OCI-LY7 (cell line): ENCODE results near the gene YJEFN3. TPM values are rescaled to one million over a fixed set of nuclear protein-coding genes. Genes with fewer than 3 reads are reported as not detected.

Experiments
- BruUV-seq: library from RNA; stranded (reverse); fragments of 400-500 nt; replicated peaks from 2 replicates; lab custom pipeline; 2021; lab: Mats Ljungman, UMichigan
- CTCF ChIA-PET: fragments of 300-600 bp; sonication (Branson Sonifier 250); formaldehyde crosslinking; loops from one replicate; lab custom pipeline; 2022; ENCODE audit warnings: antibody characterized with exemption; ENCODE audit not compliant: unreplicated experiment; lab: Charles Lee
- POLR2A ChIA-PET: fragments of 300-600 bp; sonication (Branson Sonifier 250); formaldehyde crosslinking; loops from one replicate; lab custom pipeline; 2022; ENCODE audit warnings: antibody characterized with exemption; lab: Charles Lee
- DNase-seq: peaks from one replicate; pipeline ENCODE4 v3.0.0-alpha.2; 2015; ENCODE audit warnings: low spot score
- H2AFZ ChIP-seq: fragments of 200-600 bp; sonication (generic), shearing (Covaris generic); 2 replicates; pipeline ENCODE4 v1.6.1; 2014; ENCODE audit warnings: mild to moderate bottlenecking, antibody characterized with exemption, low read length, moderate library complexity
- H3K27ac ChIP-seq: fragments of 200-600 bp; sonication (generic); 2 replicates; pipeline ENCODE4 v1.5.1; 2014; ENCODE audit warnings: mixed run types, low read depth, mild to moderate bottlenecking, moderate library complexity, low read length, inconsistent platforms; ENCODE audit not compliant: poor library complexity, severe bottlenecking
- H3K36me3 ChIP-seq: fragments of 200-600 bp; sonication (generic); 2 replicates; pipeline ENCODE4 v1.6.1; 2014; ENCODE audit warnings: mild to moderate bottlenecking, antibody characterized with exemption, low read length, moderate library complexity, mixed read lengths; ENCODE audit not compliant: insufficient read depth
- H3K4me1 ChIP-seq: fragments of 200-600 bp; sonication (generic); 2 replicates; pipeline ENCODE4 v1.5.1; 2014; ENCODE audit warnings: mild to moderate bottlenecking, low read length; ENCODE audit not compliant: insufficient read depth, poor library complexity, severe bottlenecking
- H3K4me2 ChIP-seq: fragments of 200-600 bp; sonication (generic); 2 replicates; pipeline ENCODE4 v1.6.1; 2014; ENCODE audit warnings: mild to moderate bottlenecking, low read length
- H3K4me3 ChIP-seq: fragments of 200-600 bp; sonication (generic); 2 replicates; pipeline ENCODE4 v1.5.1; 2014; ENCODE audit warnings: mild to moderate bottlenecking, low read depth, low read length; ENCODE audit not compliant: poor library complexity, severe bottlenecking
- H3K79me2 ChIP-seq: fragments of 200-600 bp; sonication (generic); 2 replicates; pipeline ENCODE4 v1.6.1; 2016; ENCODE audit warnings: low read depth, mild to moderate bottlenecking, low read length, moderate library complexity, mixed read lengths; ENCODE audit not compliant: insufficient read depth
- H3K9me2 ChIP-seq: fragments of 200-600 bp; sonication (generic); 2 replicates; pipeline ENCODE4 v1.6.1; 2016; ENCODE audit warnings: mild to moderate bottlenecking, low read length, mixed read lengths; ENCODE audit not compliant: insufficient read depth
- H3K9me3 ChIP-seq: fragments of 200-600 bp; sonication (generic); 2 replicates; pipeline ENCODE4 v1.6.1; 2014; ENCODE audit warnings: mild to moderate bottlenecking, mixed run types, low read length, mixed read lengths
- H4K20me1 ChIP-seq: fragments of 200-600 bp; sonication (generic); 2 replicates; pipeline ENCODE4 v1.6.1; 2014; ENCODE audit warnings: mild to moderate bottlenecking, antibody characterized with exemption, low read length, moderate library complexity, mixed read lengths; ENCODE audit not compliant: insufficient read depth
- CTCF ChIP-seq: fragments of 200-600 bp; sonication (generic); conservative IDR thresholded peaks from 2 replicates; pipeline ENCODE4 v1.5.1; 2014; ENCODE audit warnings: mild to moderate bottlenecking, antibody characterized with exemption, low read length, moderate library complexity, mixed read lengths
- EZH2phosphoT487 ChIP-seq: fragments of 200-600 bp; sonication (generic); IDR thresholded peaks from 2 replicates; pipeline ENCODE4 v1.6.1; 2018; ENCODE audit warnings: low read depth, borderline replicate concordance, mild to moderate bottlenecking, mixed run types, antibody characterized with exemption, low read length, moderate library complexity, mixed read lengths
- intact Hi-C: fragments of 100-400 bp; cut with micrococcal nuclease; formaldehyde crosslinking; loops from one replicate; pipeline ENCODE4 v1.10.0; 2022; ENCODE audit not compliant: unreplicated experiment
- total RNA-seq, 2 experiments: library from RNA; depleted of rRNA in 1 of 2; stranded (reverse); fragments of >200 nt in 1 of 2; shearing (Covaris generic) in 1 of 2; gene quantifications; 2 replicates each; pipeline ENCODE4 v1.2.3, GENCODE V29; 2014 to 2022

Gene YJEFN3
- total RNA-seq, 2 experiments from 2014 or later = 5.4 to 35.3 TPM

- H3K79me2 ChIP-seq = peaks cover 38% of the 10 kb centered on the region
- H3K4me2 ChIP-seq = peak within 1 kb of the TSS; percentile 70
- peaks cover 17% of the 10 kb centered on the region for H3K36me3 ChIP-seq
- no peaks in the 10 kb centered on the region for H4K20me1 ChIP-seq
- BruUV-seq = no TSS peak
- TF ChIP-seq EZH2phosphoT487 (no peak), CTCF (no peak)
- DNase-seq = no peak
- no peaks in the 10 kb centered on the region for H3K9me2 ChIP-seq
- peak within 1 kb of the TSS; percentile 56 for H3K27ac ChIP-seq
- H3K4me3 ChIP-seq = peak within 1 kb of the TSS; percentile 90
- ChIA-PET CTCF (no interaction called here), POLR2A (interaction anchor here (1.4 to 2.2 kb wide), 3 partner anchors 8 to 140 kb away, joined by 3 to 7 read pairs (median 3); no protein-coding TSS in a partner anchor)
- no peaks in the 10 kb centered on the region for H3K9me3 ChIP-seq
- H3K4me1 ChIP-seq = peaks cover 29% of the 10 kb centered on the region
- intact Hi-C loops = no loop called here
- peak within 1 kb of the TSS; percentile 43; the same call in 1 of the 2 replicates for H2AFZ ChIP-seq
Measured at GRCh38 chr19:19514881-19515641, 13.7 kb upstream of the YJEFN3 start, which contains the start of gene TSSK6. Gene TSSK6 (minus strand): TSS chr19:19515548. CDS start chr19:19515427, 121 bp downstream.

GRCh38 chr19:19515642-19516519, 12.8 kb upstream of the YJEFN3 start, which contains the start of gene NDUFA13:
Gene NDUFA13 (plus strand): TSS chr19:19516225. CDS start chr19:19516239, 14 bp downstream.
- TF ChIP-seq CTCF (no peak; the same call in 1 of the 2 replicates), EZH2phosphoT487 (no peak)
- Histone ChIP-seq H3K9me2 (no peaks in the 10 kb centered on the region), H3K9me3 (no peaks in the 10 kb centered on the region), H3K4me2 (peak within 1 kb of the TSS; percentile 70), H4K20me1 (no peaks in the 10 kb centered on the region), H3K79me2 (peaks cover 46% of the 10 kb centered on the region), H3K4me1 (peaks cover 32% of the 10 kb centered on the region), H3K36me3 (peaks cover 25% of the 10 kb centered on the region), H3K27ac (peak within 1 kb of the TSS; percentile 56), H3K4me3 (peak within 1 kb of the TSS; percentile 90), H2AFZ (peak within 1 kb of the TSS; percentile 43; the same call in 1 of the 2 replicates)
- POLR2A ChIA-PET = interaction anchor here (0.6 to 2.2 kb wide), 4 partner anchors 9 to 141 kb away, joined by 3 to 7 read pairs (median 3); no protein-coding TSS in a partner anchor
- DNase-seq = peak; percentile 95
- CTCF ChIA-PET = no interaction called here
- BruUV-seq = TSS peak; percentile 95
- intact Hi-C loops = loop anchor here (1.0 kb wide), 1 partner anchor 8 kb away; no protein-coding TSS in a partner anchor
